Measurements from ENCODE around the gene RYR1. TPM values are rescaled to one million over a fixed set of nuclear protein-coding genes. Genes with fewer than 3 reads are reported as not detected.
"Not testable (repeated sequence)": the region's sequence is repeated elsewhere in the genome, so short reads cannot be mapped to it uniquely, and the experiment has no call there.

RYR1 gene
- total RNA-seq, 2 donors from 2014 or later, result 0.33 to 1.0 TPM

DNA sequence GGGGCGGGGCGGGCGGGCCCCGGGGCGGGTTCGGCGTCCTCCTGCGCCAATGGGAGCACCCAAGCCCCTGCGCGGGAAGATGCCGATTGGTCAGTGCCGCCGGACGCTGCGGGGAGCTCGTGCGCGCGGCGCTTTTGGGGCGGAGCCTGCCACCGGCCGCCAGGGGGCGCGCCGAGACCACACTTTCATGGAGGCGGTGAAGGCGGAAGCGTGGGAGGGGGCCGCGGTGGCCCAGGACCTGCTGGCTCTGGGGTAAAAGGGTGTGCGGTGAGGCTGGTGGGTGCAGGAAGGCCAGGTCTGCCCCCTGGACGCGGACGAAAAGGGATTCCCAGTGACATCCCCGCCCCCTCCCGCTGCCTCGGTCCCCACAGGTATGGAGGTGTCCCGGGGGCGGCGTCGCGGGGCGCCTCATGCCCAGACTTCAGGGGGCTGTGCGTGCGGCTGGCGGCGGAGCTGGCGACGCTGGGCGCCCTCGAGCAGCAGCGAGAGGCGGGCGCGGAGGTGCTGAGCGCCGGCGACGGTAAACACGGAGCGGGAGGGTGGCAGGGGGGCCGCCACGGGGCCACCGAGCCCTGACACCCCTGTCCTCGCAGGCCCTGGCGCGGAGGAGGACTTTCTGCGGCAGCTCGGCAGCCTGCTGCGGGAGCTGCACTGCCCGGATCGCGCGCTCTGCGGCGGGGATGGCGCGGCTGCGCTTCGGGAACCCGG, 30.4 kb upstream of the RYR1 start, which contains the start of gene FAM98C:
Gene FAM98C (plus strand): TSS at position 127 of the 708 bp plus-strand sequence. CDS start 61 bp downstream, at position 188.
- H3K4me3 ChIP-seq, result peak within 1 kb of the TSS; percentile 75 to 83
- TF ChIP-seq POLR2A (IDR thresholded peaks at IDR 0.05), result peak; percentile 41 to 68 (median 66)
- TF ChIP-seq, protein P1, sequence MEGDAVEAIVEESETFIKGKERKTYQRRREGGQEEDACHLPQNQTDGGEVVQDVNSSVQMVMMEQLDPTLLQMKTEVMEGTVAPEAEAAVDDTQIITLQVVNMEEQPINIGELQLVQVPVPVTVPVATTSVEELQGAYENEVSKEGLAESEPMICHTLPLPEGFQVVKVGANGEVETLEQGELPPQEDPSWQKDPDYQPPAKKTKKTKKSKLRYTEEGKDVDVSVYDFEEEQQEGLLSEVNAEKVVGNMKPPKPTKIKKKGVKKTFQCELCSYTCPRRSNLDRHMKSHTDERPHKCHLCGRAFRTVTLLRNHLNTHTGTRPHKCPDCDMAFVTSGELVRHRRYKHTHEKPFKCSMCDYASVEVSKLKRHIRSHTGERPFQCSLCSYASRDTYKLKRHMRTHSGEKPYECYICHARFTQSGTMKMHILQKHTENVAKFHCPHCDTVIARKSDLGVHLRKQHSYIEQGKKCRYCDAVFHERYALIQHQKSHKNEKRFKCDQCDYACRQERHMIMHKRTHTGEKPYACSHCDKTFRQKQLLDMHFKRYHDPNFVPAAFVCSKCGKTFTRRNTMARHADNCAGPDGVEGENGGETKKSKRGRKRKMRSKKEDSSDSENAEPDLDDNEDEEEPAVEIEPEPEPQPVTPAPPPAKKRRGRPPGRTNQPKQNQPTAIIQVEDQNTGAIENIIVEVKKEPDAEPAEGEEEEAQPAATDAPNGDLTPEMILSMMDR (IDR thresholded peaks at IDR 0.05), result peak; percentile 97 to 100 (median 98)
- peak within 1 kb of the TSS; percentile 52 to 88 (median 72) for H3K27ac ChIP-seq
- DNase-seq (peak; percentile 97 to 98 (median 97)), ATAC-seq (peak; percentile 100)
- H3K27me3 ChIP-seq, result peaks cover 0 to 5% of the 10 kb centered on the region in 2 donors
- H3K4me1 ChIP-seq, result peaks cover 10% of the 10 kb centered on the region
- 0 to 1% methylated on average over 9 to 58 of the region's 82 CpGs for WGBS, 2 donors
- H3K9me3 ChIP-seq, result no peaks in the 10 kb centered on the region
- H3K36me3 ChIP-seq (replicated peaks in 1 of 2; ENCODE audit: insufficient read depth in 1 of 2, low read depth in 2 of 2), result no peaks in the 10 kb centered on the region
- intact Hi-C loops (cut with DNase I), result loop anchor here (10.0 kb wide), 1 partner anchor 522 kb away; no protein-coding TSS in a partner anchor

DNA sequence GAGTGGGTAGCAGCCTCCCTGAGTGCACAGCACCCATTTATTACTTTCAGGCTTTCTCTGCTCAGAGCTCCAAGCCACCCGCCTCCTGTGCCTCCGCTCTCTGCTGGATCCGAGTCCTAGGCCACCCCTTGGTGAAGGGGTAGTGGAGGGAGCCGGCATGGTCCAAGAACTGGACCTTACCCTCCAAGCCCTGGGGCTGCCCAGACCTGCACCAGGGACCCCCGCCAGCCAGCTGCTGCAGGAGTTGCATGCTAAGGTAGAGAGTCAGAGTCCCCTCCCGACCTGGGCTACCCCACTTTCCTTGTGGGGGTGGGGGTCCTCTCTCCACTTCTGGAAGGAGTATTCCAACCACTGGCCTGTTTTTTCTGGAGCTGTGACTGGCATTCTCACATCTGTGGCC, 28.6 kb upstream of the RYR1 start:
- ATAC-seq (no peak), DNase-seq (no peak)
- intact Hi-C loops (cut with DNase I), result loop anchor here (10.0 kb wide), 1 partner anchor 520 kb away; no protein-coding TSS in a partner anchor
- no peaks in the 10 kb centered on the region for H3K9me3 ChIP-seq
- WGBS, 2 donors, result 95 to 97% methylated on average over 4 to 6 of the region's 6 CpGs
- peaks cover 10% of the 10 kb centered on the region for H3K4me1 ChIP-seq
- no peaks in the 10 kb centered on the region for H3K36me3 ChIP-seq (replicated peaks in 1 of 2; ENCODE audit: insufficient read depth in 1 of 2, low read depth in 2 of 2)
- no peak overlapping the region for H3K4me3 ChIP-seq
- no peaks in the 10 kb centered on the region for H3K27me3 ChIP-seq
- TF ChIP-seq, protein P1 (IDR thresholded peaks at IDR 0.05), result no peak
- TF ChIP-seq POLR2A (IDR thresholded peaks at IDR 0.05), result no peak
- H3K27ac ChIP-seq, result no peak overlapping the region

DNA sequence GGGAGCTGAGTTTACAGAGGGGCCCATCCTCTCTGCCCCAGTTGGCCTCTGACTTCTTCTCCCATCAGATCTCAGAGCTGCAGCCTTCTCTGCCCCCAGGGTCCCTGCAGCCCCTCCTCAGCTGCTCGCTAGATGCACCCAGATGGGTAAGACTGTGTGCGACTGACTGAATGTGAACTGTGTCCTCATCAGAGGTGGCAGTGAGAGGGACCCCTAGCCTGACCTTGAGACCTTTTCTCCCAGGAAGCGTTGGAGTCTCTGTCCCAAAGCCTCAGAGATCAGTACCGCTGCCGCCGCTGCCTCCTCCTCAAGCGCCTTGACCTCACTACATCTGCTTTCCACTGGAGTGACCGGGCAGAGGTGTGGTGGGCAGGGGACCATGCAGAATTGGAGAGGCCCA, 28.2 kb upstream of the RYR1 start:
- no peaks in the 10 kb centered on the region for H3K9me3 ChIP-seq
- ATAC-seq (no peak), DNase-seq (no peak)
- no peak overlapping the region for H3K27ac ChIP-seq
- TF ChIP-seq, protein P1 (IDR thresholded peaks at IDR 0.05), result no peak
- TF ChIP-seq POLR2A (IDR thresholded peaks at IDR 0.05), result no peak
- H3K27me3 ChIP-seq, result no peaks in the 10 kb centered on the region
- H3K36me3 ChIP-seq (replicated peaks in 1 of 2; ENCODE audit: insufficient read depth in 1 of 2, low read depth in 2 of 2), result no peaks in the 10 kb centered on the region
- H3K4me3 ChIP-seq, result no peak overlapping the region
- intact Hi-C loops (cut with DNase I), result loop anchor here (10.0 kb wide), 1 partner anchor 520 kb away; no protein-coding TSS in a partner anchor
- WGBS, 2 donors, result 90 to 94% methylated on average over 7 to 8 of the region's 8 CpGs
- H3K4me1 ChIP-seq, result peaks cover 10% of the 10 kb centered on the region

DNA sequence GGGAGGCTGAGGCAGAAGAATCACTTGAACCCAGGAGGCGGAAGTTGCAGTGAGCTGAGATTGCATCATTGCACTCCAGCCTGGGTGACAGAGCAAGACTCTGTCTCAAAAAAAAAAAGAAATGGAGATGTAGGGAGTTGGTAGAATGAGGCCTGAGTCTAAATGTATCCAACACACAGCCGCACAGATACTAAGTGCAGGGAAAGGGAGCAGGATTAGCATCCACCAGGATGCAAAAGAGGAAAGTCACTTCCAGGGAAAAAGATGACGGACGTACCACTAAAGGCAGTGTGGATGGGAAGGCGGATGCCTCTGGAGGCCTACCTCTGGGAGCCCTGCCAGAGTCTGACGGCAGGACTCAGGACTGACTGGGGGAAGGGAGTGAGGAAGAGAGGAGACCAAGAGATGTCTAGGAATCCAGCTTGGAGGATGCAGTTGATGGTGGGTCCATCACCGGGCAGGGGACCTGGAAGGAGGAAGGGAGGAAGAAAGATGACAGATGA, 23.8 kb upstream of the RYR1 start:
- peaks cover 1% of the 10 kb centered on the region for H3K4me1 ChIP-seq
- intact Hi-C loops (cut with DNase I), result loop anchor here (10.0 kb wide), 1 partner anchor 515 kb away; no protein-coding TSS in a partner anchor
- TF ChIP-seq, protein P1 (IDR thresholded peaks at IDR 0.05), result no peak
- TF ChIP-seq POLR2A (IDR thresholded peaks at IDR 0.05), result no peak
- ATAC-seq, result no peak
- H3K27ac ChIP-seq, result no peak overlapping the region
- no peak overlapping the region for H3K4me3 ChIP-seq
- no peaks in the 10 kb centered on the region for H3K27me3 ChIP-seq
- no peak for DNase-seq
- H3K9me3 ChIP-seq, result no peaks in the 10 kb centered on the region
- no peaks in the 10 kb centered on the region for H3K36me3 ChIP-seq (replicated peaks in 1 of 2; ENCODE audit: insufficient read depth in 1 of 2, low read depth in 2 of 2)
- WGBS, 2 donors, result 43 to 50% methylated on average over 7 of the region's 7 CpGs

DNA sequence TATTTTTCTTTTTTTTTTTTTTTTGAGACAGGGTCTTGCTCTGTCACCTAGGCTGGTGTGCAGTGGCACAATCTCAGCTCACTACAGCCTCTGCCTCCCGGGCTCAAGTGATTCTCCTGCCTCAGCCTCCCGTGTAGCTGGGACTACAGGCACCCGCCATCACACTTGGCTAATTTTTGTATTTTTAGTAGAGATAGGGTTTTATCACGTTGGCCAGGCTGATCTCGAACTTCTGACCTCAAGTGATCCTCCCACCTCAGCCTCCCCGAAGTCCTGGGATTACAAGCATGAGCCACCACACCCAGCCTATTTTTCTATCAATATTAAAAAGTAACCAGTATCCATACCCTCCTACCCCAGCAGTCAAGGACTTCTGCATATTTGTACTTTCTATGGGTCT, 23.1 kb upstream of the RYR1 start:
- H3K4me1 ChIP-seq; intact Hi-C loops (cut with DNase I); H3K36me3 ChIP-seq (replicated peaks in 1 of 2; ENCODE audit: insufficient read depth in 1 of 2, low read depth in 2 of 2); ATAC-seq; H3K27ac ChIP-seq; H3K9me3 ChIP-seq; H3K4me3 ChIP-seq; H3K27me3 ChIP-seq; DNase-seq: not testable (repeated sequence)
- 63 to 69% methylated on average over 5 to 6 of the region's 6 CpGs for WGBS, 2 donors

Data from body of pancreas (tissue), 4 donors.